Measurements from ENCODE around the gene MAEA.
"Not testable (repeated sequence)": the region's sequence is repeated elsewhere in the genome, so short reads cannot be mapped to it uniquely, and the experiment has no call there.

MAEA gene

DNA sequence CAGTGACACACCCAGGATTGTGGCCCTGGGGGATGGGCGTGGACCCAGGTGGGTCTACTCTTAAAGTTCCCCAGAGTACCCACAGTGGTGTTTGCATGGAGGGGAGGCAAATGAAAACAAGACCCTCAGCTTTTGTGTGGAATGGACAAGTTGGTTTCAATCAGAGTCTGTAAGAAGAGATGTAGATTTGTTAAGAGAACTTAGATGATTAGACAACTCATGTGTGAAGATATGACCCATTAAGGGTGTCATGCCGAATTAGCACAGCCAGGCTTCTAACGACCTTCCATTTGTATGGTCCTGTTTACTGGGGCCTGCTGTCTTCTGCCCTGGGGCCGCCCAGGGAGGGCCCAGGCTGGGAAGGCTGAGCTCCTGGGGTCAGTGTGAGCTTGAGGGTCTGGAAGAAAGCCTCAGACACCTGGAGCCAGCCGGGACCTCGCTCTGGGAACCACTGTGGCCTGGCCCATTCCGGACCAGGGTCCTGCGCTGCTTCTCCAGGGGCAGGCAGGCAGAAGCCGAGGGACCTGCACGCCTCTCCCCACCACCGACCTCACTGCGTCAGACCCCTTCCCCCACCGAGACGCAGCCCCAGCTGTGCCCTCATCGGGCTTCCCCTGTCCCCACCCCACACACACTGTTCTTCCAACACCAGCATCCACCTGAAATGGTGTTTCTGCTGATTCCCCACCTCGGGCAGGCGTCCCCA lies 77.7 kb downstream of the MAEA start:
- ATAC-seq (no peak), DNase-seq (no peak)

DNA sequence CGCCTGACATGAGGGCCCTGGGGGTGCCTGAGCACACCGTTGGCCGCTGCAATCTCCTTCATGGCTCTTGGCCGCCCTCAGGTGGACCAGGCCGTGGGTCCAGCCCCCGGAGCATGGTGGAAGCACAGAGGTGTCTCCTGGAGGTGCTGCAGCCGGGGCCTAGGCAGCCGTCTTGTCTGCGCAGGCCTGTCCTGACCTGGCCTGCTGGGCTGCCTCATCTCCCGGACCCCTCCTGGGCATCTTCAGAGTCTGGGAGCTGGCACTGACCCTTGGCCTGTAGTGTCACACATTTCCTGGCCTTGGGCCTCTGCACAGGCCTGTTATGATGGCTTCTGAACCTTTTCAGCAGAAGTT lies 78.2 kb downstream of the MAEA start:
- no peak for ATAC-seq
- no peak for DNase-seq

DNA sequence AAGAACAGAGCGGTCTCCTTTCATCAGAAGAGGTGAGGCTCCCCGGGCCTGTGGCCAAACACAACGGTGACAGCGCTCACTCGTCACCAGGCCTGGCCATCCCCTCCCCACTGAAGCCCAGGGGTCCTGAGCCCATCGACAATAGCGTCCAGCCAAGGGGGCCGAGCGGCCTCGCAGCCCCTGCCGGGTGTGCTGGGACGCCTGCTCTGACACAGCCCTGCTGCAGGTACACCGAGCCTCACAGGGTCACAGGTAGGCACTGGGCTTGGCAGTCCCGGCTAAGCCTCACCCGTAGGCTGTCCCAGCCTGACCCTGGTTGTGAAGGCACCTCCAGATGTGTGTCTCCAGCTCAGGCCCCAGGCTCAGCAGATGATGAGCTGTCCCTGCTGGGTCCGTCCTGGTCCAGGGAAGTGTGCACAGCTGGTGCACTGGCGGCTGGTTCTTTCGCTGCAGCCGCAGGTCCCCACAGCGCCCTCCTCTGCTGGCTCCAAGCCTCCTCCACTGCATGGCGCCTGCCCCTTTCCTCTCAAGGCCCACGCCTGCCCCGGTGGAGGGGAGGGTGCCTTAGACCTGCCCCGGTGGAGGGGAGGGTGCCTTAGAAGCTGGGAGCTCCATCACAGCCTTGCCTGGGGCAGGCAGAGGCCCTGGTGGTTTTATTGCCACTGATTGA lies 78.9 kb downstream of the MAEA start:
- DNase-seq (no peak), ATAC-seq (no peak)

DNA sequence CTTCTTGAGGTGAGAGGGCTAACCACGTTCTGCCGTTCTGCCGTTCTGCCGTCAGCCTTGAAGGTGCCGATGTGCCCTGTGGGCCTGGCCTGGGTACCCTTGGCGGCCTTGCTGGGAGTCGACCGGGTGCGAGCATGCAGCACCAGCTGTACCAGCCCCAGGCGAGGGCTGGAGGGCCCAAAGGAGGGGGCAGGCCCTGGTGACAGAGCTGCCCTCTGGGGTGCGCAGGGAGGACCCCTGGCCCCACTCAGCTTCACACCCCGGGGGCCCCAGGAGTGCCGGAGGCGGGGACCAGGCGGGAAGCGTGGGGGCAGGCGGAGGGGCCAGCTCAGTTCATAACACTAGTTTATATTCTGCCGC lies 79.4 kb downstream of the MAEA start:
- DNase-seq (no peak), ATAC-seq (no peak)

DNA sequence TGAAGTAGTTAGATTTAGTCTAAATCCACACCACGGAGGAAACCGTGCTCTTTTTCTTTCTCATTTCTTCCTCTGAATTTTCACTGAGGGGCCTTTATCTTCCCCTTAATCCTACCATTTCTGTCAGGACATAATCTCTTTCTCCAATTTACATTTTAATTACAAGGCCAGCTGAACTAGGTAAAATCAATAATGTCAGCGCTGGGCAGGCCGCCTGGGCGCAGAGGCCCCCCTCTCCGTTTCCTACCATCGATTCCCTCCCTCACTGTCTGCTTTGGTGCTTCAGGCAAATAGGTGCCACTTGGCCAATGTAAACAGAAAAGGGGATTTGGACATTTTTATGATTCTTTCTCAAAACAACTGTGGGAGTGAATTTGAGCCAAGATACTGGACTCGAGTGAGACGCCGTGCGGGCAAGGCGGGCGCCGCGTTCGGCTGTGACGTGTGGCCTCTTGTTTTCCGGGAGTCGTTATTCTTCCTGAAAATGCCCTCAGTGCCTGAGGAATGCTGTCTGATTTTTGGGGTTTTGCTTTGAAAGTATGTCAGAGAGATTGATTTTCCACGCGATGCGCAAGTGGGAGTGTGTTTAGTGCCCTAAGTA lies 79.9 kb downstream of the MAEA start:
- DNase-seq (no peak), ATAC-seq (no peak)

DNA sequence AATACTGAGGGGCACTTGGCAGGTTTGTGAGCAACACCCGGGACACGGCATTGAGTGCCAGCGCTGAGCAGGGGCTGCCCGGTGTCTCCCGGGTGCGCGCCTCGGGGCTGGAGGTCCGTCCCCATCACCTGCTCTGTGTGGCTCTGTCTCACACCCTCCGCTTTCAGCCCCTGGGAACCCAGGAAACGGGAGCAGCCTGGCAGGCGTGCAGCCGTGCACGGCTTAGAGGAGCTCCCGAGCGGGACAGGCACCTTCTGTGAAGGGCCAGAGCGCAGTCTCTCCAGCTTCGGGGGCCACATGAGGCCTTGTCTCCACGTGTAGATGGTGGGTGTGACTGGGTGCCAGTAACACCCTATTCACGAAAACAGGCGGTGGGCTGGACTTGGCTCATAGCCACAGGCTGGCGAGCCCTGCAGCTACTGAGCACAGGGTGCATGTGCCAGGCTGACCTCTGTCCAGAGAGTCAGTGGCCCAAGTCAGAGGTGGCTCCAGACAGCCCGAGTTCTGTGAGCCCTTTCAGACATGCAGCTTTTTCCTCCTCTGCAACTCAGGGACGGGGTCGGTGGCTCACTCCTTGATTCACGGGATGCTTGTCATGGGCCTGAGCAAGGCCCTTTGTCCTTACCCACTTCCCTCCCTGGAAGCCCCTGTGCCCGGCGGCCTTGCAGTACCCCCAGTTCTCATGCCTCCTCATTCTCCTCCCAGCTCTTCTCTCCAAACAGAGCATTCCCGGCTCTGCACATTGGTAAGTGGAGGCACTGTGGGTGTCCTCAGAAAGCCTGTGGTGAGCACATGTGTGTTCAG lies 80.8 kb downstream of the MAEA start:
- DNase-seq (no peak), ATAC-seq (no peak)

DNA sequence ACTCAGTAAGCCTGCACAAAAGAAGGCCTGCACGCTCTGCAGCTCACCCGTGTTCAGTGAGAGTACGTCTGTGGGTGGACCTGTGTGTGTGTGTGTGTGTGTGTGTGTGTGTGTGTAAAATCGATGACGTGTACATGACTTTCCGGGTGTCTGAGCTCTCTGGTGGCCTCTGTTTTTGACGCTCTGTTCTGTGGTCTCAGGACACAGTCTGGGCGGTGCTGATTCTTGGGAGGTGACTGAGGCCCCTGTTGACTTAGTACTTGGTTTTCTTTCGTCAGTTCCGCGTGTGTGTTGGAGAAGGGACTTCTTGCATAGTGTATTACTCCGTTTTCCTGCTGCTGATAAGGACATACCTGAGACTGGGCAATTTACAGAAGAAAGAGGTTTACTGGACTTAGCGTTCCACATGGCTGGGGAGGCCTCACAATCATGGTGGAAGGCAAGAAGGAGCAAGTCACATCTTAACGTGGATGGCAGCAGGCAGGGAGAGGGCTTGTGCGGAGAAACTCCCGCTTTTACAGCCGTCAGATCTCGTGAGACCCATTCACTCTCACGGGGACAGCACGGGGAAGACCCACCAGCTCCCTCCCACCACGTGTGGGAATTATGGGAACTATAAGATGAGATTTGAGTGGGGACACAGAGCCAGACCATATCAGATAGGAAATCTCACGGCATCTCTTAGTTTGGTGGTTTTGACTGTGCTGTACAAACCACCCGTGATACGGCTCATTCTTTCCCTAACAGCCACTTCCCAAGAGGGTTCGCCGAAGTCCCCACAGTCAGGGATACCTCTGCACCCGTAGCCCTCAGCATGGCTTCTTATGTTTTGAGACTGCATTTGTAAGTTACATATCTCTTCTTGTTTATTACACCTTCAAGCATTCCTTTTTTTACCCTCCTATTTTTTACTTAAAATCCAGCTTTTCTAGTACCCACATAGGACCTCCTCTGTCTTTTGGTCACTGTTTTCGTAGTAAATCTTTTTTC lies 81.8 kb downstream of the MAEA start:
- ATAC-seq = no peak
- DNase-seq = no peak

DNA sequence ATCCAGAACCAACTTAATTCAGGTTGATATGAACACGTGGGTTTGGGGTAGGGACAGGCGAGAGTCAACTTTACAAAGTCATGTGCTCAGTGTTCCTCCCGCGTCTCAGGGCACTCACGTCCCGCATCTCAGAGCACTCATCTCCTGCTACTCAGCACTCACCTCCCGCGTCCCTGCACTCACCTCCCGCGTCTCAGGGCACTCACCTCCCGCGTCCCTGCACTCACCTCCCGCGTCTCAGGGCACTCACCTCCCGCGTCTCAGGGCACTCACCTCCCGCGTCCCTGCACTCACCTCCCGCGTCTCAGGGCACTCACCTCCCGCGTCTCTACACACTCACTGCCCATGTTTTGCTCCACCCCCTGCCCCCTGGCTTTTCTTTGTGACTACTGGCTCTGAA lies 82.9 kb downstream of the MAEA start:
- not testable (repeated sequence) for DNase-seq, ATAC-seq

DNA sequence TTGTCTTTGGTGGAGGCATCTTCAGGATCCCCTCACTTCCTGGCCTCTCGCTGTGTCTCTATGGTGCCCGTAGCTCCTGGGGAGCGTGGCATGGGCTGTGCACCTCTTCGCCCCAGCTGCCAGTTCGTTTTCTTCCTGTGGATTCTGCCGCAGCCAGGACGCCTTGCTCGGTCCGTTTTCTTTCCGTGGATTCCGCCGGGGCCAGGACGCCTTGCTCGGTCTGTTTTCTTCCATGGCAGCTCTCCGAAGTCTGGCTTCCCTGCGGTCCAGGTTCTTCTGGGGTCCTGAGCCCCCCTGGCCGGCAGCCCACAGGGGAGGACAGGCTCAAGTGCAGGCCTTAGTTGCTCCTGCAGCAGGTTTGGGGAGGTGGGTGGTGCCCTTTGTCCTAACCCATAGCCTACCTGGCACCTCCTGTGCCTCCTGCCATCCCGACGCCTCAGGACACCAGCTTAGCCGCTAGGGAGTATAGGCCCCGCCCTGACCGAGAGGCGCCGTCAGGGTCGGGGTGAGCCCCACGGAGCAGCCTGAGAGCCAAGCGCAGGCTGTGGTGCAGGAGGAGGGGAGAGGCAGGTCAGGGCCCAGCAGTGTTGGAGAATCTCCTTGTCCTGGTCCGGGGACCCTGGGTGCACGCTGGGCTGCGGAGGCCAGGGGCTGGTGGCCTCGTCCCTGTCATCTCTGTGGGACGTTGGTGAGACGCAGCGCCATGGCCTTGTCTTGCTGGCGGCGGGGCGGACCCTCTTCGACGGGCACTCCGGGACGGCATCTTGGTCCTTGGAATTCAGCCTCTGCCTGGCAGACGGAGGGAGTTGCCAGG lies 84.4 kb downstream of the MAEA start:
- no peak for DNase-seq

DNA sequence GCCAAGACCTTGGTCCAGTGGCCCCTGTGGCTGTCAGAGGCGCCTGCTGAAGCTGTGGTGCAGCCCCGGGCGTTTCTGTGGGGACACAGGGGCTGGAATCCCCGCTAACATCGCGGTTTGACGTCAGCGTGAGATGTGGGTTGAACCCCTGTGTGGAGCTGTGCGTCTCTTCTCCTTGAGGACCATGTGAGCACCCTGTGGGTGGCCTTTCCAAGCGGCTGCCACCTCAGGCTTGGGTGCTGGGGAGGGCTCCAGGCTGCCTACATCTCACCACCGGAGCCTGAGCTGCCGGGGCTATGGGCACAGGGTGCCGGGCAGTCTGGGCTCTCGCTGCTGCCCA lies 85.0 kb downstream of the MAEA start:
- ATAC-seq (no peak), DNase-seq (no peak)

More for the DNA sequence above, 84.4 kb downstream of the MAEA start:
- no peak for ATAC-seq

DNA sequence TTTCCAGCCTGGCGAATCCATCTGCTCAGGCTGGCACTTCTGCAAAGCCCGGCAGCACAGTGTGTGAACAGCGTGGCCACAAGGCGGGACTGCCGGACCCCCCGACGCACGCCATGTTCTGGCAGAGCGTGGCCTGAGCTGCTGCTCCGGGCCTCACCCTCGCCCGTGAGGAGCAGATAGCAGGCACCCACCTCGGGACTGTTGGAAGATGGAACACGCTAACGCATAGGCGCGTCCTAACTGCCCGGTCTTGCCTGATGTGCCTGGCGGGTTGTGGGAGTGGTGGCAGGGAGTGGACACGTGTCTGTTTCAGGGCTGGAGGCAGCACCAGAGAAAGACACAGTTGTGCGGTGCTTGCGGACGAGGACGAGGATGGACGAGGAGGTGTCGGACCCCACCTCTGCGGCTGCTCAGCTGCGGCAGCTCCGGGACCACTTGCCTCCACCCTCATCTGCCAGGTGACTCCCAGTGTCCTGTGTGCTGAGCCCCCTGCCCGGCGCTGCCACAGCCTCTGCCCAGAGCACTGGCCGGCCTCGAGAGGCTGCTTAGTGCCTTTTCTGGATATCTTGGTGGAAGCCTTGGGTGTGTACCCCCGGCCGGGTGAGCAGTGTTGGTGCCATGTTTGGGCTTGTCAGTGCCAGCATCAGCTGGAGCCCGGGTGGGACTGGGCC lies 85.5 kb downstream of the MAEA start:
- DNase-seq (no peak), ATAC-seq (no peak)

DNA sequence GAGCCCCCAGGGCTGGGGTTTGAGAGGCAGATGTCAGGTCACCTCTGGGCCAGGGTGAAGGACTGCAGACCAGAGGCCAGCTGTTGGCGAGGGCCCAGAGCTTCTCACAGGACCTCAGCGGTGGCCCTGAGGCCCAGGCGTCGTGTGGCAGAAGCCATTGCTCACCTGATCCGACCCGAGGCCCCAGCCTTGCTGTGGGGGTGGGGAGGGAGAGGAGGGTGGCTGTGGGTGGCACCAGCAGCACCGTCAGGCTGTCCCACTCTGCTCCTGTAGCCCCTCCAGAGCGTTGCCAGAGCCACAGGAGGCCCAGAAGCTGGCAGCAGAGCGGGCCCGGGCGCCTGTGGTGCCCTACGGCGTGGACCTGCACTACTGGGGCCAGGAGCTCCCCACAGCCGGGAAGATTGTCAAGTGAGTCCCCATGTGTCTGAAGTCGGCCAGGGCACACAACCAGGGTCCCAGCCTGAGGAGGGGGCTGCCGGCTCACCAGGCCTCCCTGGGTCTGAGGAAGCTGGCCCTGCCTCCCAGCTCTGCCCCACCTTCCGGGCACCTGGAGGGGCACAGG lies 86.2 kb downstream of the MAEA start:
- no peak for ATAC-seq
- no peak for DNase-seq

DNA sequence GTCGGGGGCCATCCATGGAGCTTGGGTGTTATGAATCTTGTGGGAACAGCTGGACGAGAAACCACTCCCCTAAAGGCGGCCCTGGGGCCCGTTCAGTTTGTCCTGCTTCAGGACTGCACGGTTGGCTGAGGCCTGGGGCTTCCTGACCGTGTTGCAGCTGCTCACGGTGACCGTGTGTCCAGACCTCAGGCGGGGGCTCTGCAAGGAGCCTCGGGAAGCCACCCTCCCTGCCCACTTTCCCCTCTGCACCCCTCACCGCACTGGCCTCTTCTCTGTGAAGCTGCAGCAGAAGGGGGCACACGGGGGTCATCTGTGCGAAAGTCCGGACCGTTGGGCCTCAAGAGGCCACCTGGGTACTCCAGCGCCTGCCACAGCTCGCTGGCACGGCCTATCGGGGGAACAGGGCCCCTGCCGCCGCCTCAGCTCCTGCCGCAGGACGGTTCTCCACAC lies 86.7 kb downstream of the MAEA start:
- DNase-seq (no peak), ATAC-seq (no peak)

DNA sequence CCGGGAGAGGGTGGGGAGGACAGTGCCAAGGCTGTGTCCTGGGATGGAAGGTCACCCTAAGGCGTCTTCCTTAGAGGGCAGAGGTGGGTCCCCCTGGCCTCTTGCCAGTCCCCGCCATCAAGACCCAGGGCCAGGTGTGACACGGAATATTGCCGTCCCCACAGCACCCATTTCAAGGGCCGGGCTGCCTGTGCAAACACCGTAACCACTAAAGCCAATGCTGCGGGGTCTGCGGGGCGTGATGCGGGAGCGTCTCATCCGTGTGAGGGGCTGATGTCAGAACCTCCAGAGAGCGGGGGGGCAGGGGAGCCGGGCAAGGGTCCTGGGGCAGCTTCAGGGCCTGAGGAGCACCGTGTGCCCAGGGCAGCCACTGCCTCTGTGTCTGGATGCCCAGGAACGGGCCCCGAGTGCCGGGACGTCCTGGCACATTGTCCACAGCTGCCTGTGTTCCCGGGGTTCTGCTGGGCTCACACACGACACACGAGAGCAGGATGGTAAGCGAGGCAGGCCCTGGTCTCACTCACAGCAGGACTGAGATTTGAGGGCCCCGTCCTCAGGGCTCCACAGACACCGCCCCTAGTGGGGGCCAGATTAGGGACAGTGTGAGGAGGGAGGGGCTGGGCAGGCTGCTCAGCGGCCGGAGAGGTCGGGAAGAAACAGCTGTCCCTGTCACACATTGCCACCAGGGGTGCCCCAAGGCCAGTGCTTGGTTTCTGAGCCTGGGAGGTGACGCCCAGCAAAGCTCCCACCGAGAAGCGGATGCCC lies 87.3 kb downstream of the MAEA start:
- ATAC-seq (no peak), DNase-seq (no peak)

DNA sequence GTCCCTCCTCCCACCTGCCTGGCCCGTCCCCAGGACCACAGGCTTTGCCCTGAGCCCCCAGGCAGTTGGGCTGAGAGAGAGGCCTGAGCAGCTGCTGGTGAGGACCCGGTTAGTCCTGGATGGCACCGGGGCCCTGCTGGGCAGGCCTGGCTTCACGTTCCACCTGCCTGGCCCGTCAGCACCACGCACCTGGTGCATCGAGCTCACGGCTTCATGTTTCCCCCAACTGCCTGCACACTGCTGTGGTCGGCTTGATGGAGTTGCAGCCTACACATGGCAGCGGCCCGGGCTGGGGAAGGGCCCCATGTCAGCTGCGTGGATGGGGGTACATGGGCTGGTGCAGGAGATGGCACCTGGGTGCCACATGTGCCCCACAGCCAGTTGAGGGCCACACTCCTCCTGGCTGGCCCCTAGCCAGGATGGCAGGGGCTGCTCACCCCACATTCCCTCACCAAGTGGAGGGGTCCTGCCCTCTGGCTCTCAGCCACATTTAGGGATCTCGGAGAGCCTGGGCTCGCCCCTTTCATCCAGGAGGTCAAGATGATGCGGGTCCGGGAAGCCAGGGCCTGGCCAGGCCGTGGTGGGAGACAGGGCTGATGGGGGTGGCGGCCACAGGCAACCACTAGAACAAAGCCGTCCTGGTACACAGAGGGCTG lies 88.0 kb downstream of the MAEA start:
- no peak for ATAC-seq
- no peak for DNase-seq

DNA sequence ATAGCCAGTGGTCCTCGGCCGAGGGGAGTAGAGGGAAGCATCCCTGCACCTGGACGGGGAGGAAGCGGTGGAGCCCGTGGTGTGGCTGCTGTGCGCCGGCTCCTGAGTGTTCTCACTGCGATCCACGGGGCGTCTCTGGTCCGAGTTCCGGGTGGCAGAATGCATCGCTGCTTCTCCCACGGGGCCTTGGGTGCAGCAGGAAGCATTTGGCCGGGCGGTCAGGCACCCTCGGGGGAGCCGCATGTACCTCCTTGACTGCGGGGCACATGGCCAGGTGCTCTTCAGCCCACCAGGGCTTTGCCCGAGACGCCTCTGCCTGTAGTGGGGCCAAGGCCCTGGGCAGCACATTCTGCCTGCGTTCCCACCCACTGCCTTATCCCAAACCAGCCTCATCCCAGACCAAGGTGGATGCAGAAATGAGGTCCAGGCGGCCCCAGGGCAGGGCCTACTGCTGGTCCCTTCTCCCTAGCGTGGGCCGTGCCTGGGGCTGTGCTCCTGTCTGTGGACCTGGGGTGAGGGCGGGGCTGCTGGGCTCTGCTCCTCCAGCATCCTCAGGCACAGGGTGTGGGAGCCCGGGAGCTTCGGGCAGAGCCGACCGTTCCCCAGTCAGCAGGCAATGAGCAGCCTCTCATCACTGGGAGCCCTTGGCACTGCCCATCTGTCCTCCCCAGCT lies 89.0 kb downstream of the MAEA start:
- no peak for ATAC-seq
- no peak for DNase-seq

DNA sequence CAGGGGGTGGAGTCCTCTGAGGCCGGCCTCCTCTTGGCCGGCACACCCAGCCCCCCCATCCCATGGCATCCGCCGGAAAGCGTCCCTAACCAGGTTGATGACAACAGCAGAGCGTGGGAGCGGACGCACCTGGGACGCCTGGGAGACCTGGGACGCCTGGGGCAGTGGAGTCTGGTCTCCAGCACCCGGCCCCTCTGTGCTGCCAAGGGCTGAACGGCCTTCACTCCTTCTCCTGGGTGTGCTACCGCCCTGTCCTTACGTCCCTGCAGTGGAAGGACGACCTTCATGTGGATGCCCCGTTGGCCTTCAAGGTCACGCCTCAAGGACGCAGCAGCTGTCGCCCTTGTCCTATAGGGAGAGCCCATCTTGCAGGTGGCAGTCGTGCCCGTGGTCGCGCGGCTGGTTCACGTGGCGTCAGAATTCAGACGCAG lies 89.7 kb downstream of the MAEA start:
- no peak for ATAC-seq
- DNase-seq = no peak

DNA sequence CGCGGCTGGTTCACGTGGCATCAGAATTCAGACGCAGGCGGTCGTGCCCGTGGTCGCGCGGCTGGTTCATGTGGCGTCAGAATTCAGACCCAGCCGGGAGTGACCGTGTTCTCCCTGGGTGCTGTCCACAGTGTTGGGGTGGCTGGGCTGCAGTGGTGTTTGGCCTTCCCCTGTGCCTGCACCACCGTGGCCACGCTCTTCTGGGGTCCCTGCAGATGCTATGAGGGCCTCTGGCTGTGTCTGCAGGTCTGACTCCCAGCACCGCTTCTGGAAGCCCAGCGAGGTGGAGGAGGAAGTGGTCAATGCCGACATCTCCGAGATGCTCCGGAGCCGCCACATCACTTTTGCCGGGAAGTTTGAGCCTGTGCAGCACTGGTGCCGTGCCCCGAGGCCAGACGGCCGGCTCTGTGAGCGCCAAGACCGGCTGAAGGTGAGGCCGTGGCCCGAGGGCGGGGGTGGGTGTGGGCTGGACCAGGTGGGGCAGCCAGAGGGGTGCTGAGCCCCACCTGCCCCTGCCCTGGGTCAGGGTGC lies 90.2 kb downstream of the MAEA start:
- no peak for ATAC-seq
- DNase-seq = no peak

Data from stimulated activated naive CD8-positive, alpha-beta T cell treated with anti-CD3 and anti-CD28 coated beads, Interleukin-15, Interleukin-2, amounts not matched to agents 100 U/mL and 50 U/mL, for 24 hours (primary cell).